ACHN (cell line): ENCODE data around the gene MAST2.
"Not testable (repeated sequence)": the region's sequence is repeated elsewhere in the genome, so short reads cannot be mapped to it uniquely, and the experiment has no call there.

Experiments used
- DNase-seq: peaks from one replicate; pipeline ENCODE4 v3.0.0-alpha.2; 2015
- in situ Hi-C: cut with HindIII; loops from 2 replicates; pipeline ENCODE4 v1.10.0; 2017; ENCODE audit warnings: low sequenced_read_pairs, low pct_ligation_motif_present, low pct_unique_long_range_greater_than_20kb

The MAST2 gene

GRCh38 chr1:45957684-45958083, 154.3 kb downstream of the MAST2 start:
- no peak for DNase-seq
- in situ Hi-C loops = no loop called here

GRCh38 chr1:45958317-45958716, 154.9 kb downstream of the MAST2 start:
- DNase-seq = no peak
- in situ Hi-C loops = no loop called here

- no peak for DNase-seq
- in situ Hi-C loops = no loop called here
These were observed 157.7 kb downstream of the MAST2 start for GRCh38 chr1:45960930-45961715.

GRCh38 chr1:45961936-45962335, 158.5 kb downstream of the MAST2 start:
- DNase-seq, in situ Hi-C loops: not testable (repeated sequence)

- DNase-seq = no peak
- in situ Hi-C loops = no loop called here
These were observed 165.7 kb downstream of the MAST2 start for GRCh38 chr1:45968941-45969666.

- DNase-seq = no peak
- in situ Hi-C loops = no loop called here
These were observed 166.5 kb downstream of the MAST2 start for GRCh38 chr1:45969866-45970265.

GRCh38 chr1:45971335-45971734, 167.9 kb downstream of the MAST2 start:
- in situ Hi-C loops = no loop called here
- no peak for DNase-seq

GRCh38 chr1:45971922-45972531, 168.6 kb downstream of the MAST2 start:
- in situ Hi-C loops = no loop called here
- no peak for DNase-seq

- in situ Hi-C loops = no loop called here
- no peak for DNase-seq
These were observed 169.2 kb downstream of the MAST2 start for GRCh38 chr1:45972621-45973020.

- in situ Hi-C loops = no loop called here
- DNase-seq = no peak
These were observed 169.7 kb downstream of the MAST2 start for GRCh38 chr1:45973121-45973520.

GRCh38 chr1:45974541-45975269, 171.3 kb downstream of the MAST2 start:
- in situ Hi-C loops = no loop called here
- DNase-seq = no peak

- in situ Hi-C loops = no loop called here
- DNase-seq = no peak
These were observed 173.2 kb downstream of the MAST2 start for GRCh38 chr1:45976623-45977022.

GRCh38 chr1:45979074-45979777, 175.8 kb downstream of the MAST2 start:
- in situ Hi-C loops = no loop called here
- no peak for DNase-seq

- DNase-seq = no peak
- in situ Hi-C loops = no loop called here
These were observed 176.4 kb downstream of the MAST2 start for GRCh38 chr1:45979778-45980176.

GRCh38 chr1:45982359-45982758, 178.9 kb downstream of the MAST2 start:
- in situ Hi-C loops = no loop called here
- DNase-seq = no peak

GRCh38 chr1:45983967-45984366, 180.6 kb downstream of the MAST2 start:
- no peak for DNase-seq
- in situ Hi-C loops = no loop called here

GRCh38 chr1:45987204-45987603, 183.8 kb downstream of the MAST2 start:
- no peak for DNase-seq
- in situ Hi-C loops = no loop called here

GRCh38 chr1:45989249-45989648, 185.8 kb downstream of the MAST2 start:
- no peak for DNase-seq
- in situ Hi-C loops = no loop called here
